ENCODE data around the gene ANO3.

- TF ChIP-seq GATA2 (IDR thresholded peaks at IDR 0.05; ENCODE audit: low read depth, low read length) (no peak), GATA3 (IDR thresholded peaks at IDR 0.05; ENCODE audit: low read depth, low read length) (no peak)
These were observed 255.1 kb downstream of the ANO3 start for GRCh38 chr11:26587073-26587472.
